ENCODE measurements around the gene TVP23C.

DNA sequence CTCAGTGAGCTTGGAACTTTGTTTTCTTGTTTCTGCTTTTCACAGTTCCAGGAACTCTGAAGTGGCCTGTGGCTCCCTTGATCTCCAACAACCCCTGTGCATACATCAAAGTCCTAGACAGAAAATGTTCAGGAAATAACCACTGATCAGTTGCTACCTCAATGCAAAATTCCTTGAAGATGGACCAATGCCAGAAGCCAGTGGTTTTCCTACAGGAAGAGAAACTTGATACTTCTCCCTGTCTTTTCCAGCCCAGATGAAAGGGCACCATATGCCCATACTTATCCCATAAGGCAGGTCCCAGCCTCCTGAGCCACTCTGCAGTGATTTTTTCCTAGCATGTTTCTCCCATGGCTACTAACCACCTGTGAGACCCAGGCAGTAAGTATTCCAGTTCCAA is 83.6 kb downstream of the TVP23C start:
- TF ChIP-seq, protein P1, sequence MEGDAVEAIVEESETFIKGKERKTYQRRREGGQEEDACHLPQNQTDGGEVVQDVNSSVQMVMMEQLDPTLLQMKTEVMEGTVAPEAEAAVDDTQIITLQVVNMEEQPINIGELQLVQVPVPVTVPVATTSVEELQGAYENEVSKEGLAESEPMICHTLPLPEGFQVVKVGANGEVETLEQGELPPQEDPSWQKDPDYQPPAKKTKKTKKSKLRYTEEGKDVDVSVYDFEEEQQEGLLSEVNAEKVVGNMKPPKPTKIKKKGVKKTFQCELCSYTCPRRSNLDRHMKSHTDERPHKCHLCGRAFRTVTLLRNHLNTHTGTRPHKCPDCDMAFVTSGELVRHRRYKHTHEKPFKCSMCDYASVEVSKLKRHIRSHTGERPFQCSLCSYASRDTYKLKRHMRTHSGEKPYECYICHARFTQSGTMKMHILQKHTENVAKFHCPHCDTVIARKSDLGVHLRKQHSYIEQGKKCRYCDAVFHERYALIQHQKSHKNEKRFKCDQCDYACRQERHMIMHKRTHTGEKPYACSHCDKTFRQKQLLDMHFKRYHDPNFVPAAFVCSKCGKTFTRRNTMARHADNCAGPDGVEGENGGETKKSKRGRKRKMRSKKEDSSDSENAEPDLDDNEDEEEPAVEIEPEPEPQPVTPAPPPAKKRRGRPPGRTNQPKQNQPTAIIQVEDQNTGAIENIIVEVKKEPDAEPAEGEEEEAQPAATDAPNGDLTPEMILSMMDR (IDR thresholded peaks at IDR 0.05): no peak
- no peak for TF ChIP-seq ZFX (IDR thresholded peaks at IDR 0.05; ENCODE audit: borderline replicate concordance)

Measured in 22Rv1 (cell line).